Fibroblast of the aortic adventitia (primary cell): ENCODE data around the gene CIITA. TPM values are rescaled to one million over a fixed set of nuclear protein-coding genes. Genes with fewer than 3 reads are reported as not detected.
"Not testable (repeated sequence)": the region's sequence is repeated elsewhere in the genome, so short reads cannot be mapped to it uniquely, and the experiment has no call there.

Source experiments
- DNase-seq: peaks from one replicate; pipeline ENCODE4 v3.0.0-alpha.2; 2010; ENCODE audit warnings: low read depth
- H3K4me3 ChIP-seq: 2 replicates; pipeline ENCODE4 v1.5.1; 2011; ENCODE audit warnings: low read depth, mild to moderate bottlenecking, control low read depth, low read length, moderate library complexity
- CTCF ChIP-seq: IDR thresholded peaks from 2 replicates; pipeline ENCODE4 v1.5.1; 2011; ENCODE audit warnings: mild to moderate bottlenecking, low read length, control low read depth, inconsistent platforms; ENCODE audit not compliant: insufficient read depth
- total RNA-seq: library from RNA; depleted of rRNA; stranded (reverse); fragments of >200 nt; gene quantifications from 2 replicates; pipeline ENCODE4 v1.2.3, GENCODE V29; 2012; ENCODE audit warnings: low replicate concordance

The CIITA gene
- 0.74 and 1.3 TPM in 2 replicates for total RNA-seq

GRCh38 chr16:10876799-10877341 is at the start of gene CIITA:
CIITA (plus strand) TSS chr16:10877202; CDS start chr16:10877331, 129 bp downstream.
- TF ChIP-seq CTCF: no peak
- DNase-seq: peak; percentile 59
- H3K4me3 ChIP-seq: no peak within 1 kb of the TSS

GRCh38 chr16:10827691-10828341 is 49.2 kb upstream of the CIITA start:
- no peak overlapping the region for H3K4me3 ChIP-seq
- TF ChIP-seq CTCF: no peak

GRCh38 chr16:10828851-10829366 is 48.1 kb upstream of the CIITA start:
- DNase-seq: peak; percentile 98
- no peak for TF ChIP-seq CTCF
- peak overlapping the region; percentile 17 for H3K4me3 ChIP-seq

More at GRCh38 chr16:10827691-10828341, 49.2 kb upstream of the CIITA start:
- peak; percentile 96 for DNase-seq

- not testable (repeated sequence) for H3K4me3 ChIP-seq, DNase-seq
Measured at GRCh38 chr16:10829390-10830098, 47.5 kb upstream of the CIITA start.

GRCh38 chr16:10830240-10830639 is 46.8 kb upstream of the CIITA start:
- H3K4me3 ChIP-seq, DNase-seq: not testable (repeated sequence)

- no peak for DNase-seq
- no peak for TF ChIP-seq CTCF
- H3K4me3 ChIP-seq: no peak overlapping the region
Measured at GRCh38 chr16:10831894-10832886, 44.8 kb upstream of the CIITA start.

- H3K4me3 ChIP-seq: no peak overlapping the region
- DNase-seq: no peak
- no peak for TF ChIP-seq CTCF
Measured at GRCh38 chr16:10833271-10833670, 43.7 kb upstream of the CIITA start.
